OCI-LY1 (cell line): Measurements from ENCODE around the gene HSP90AA1.

Source experiments
- H2AFZ ChIP-seq: fragments of 200-600 bp; sonication (generic), shearing (Covaris generic); 2 replicates; pipeline ENCODE4 v1.6.0; 2014; ENCODE audit warnings: antibody characterized with exemption, mild to moderate bottlenecking, low read length
- H3F3A ChIP-seq: fragments of 200-600 bp; sonication (generic), shearing (Covaris generic); 2 replicates; pipeline ENCODE4 v1.6.0; 2014; ENCODE audit warnings: mild to moderate bottlenecking, antibody characterized with exemption, low read length, moderate library complexity; ENCODE audit not compliant: insufficient read depth
- H3K27ac ChIP-seq: fragments of 200-600 bp; sonication (generic); 2 replicates; pipeline ENCODE4 v1.5.1; 2014; ENCODE audit warnings: low read length, mixed run types, mild to moderate bottlenecking, low read depth; ENCODE audit not compliant: poor library complexity, severe bottlenecking
- H3K27me3 ChIP-seq: fragments of 200-600 bp; sonication (generic); 2 replicates; pipeline ENCODE4 v1.6.0; 2014; ENCODE audit warnings: antibody characterized with exemption, mild to moderate bottlenecking, low read length, moderate library complexity; ENCODE audit not compliant: insufficient read depth
- H3K36me3 ChIP-seq: fragments of 200-600 bp; sonication (generic); 2 replicates; pipeline ENCODE4 v1.6.1; 2014; ENCODE audit warnings: mild to moderate bottlenecking, antibody characterized with exemption, low read length, moderate library complexity, mixed read lengths; ENCODE audit not compliant: insufficient read depth
- H3K4me1 ChIP-seq: fragments of 200-600 bp; sonication (generic); 2 replicates; pipeline ENCODE4 v1.5.1; 2014; ENCODE audit warnings: mild to moderate bottlenecking, low read length, moderate library complexity; ENCODE audit not compliant: insufficient read depth, severe bottlenecking
- H3K4me2 ChIP-seq: fragments of 200-600 bp; sonication (generic), shearing (Covaris generic); 2 replicates; pipeline ENCODE4 v1.6.1; 2014; ENCODE audit warnings: low read length
- H3K4me3 ChIP-seq: fragments of 200-600 bp; sonication (generic); 2 replicates; pipeline ENCODE4 v1.5.1; 2014; ENCODE audit warnings: low read length, low read depth, mild to moderate bottlenecking, mixed read lengths; ENCODE audit not compliant: poor library complexity, severe bottlenecking
- H3K79me2 ChIP-seq: fragments of 200-600 bp; shearing (Covaris generic); 2 replicates; pipeline ENCODE4 v1.6.1; 2016; ENCODE audit warnings: mixed run types, low read length, mixed read lengths; ENCODE audit not compliant: insufficient read depth
- H3K9ac ChIP-seq: fragments of 200-600 bp; sonication (generic), shearing (Covaris generic); 2 replicates; pipeline ENCODE4 v1.6.1; 2014; ENCODE audit warnings: mild to moderate bottlenecking, low read length, mixed read lengths
- H3K9me2 ChIP-seq: fragments of 200-600 bp; sonication (generic), shearing (Covaris generic); 2 replicates; pipeline ENCODE4 v1.6.1; 2014; ENCODE audit warnings: low read depth, mild to moderate bottlenecking, low read length, mixed read lengths
- H3K9me3 ChIP-seq: fragments of 200-600 bp; shearing (Covaris generic); 2 replicates; pipeline ENCODE4 v1.6.1; 2014; ENCODE audit warnings: low read length, mixed read lengths
- H4K20me1 ChIP-seq: fragments of 200-600 bp; sonication (generic), shearing (Covaris generic); 2 replicates; pipeline ENCODE4 v1.6.0; 2016; ENCODE audit warnings: mild to moderate bottlenecking, low read length; ENCODE audit not compliant: insufficient read depth
- CTCF ChIP-seq: fragments of 200-600 bp; sonication (generic), shearing (Covaris generic); IDR thresholded peaks from 2 replicates; pipeline ENCODE4 v1.5.1; 2017; ENCODE audit warnings: mild to moderate bottlenecking, antibody characterized with exemption, low read length, moderate library complexity, mixed read lengths
- EZH2 ChIP-seq: fragments of 200-600 bp; sonication (generic), shearing (Covaris generic); IDR thresholded peaks from 2 replicates; pipeline ENCODE4 v1.8.0; 2017; ENCODE audit warnings: borderline replicate concordance, mixed run types, mild to moderate bottlenecking, antibody characterized with exemption, low read length, moderate library complexity, mixed read lengths

Gene HSP90AA1

GRCh38 chr14:102033241-102033640 lies 53.6 kb downstream of the HSP90AA1 start:
- no peaks in the 10 kb centered on the region for H4K20me1 ChIP-seq
- no peak for TF ChIP-seq CTCF
- no peak for TF ChIP-seq EZH2
- no peak overlapping the region for H2AFZ ChIP-seq
- H3F3A ChIP-seq, result no peaks in the 10 kb centered on the region
- H3K9me2 ChIP-seq, result no peaks in the 10 kb centered on the region
- peaks cover 83% of the 10 kb centered on the region for H3K36me3 ChIP-seq
- no peak overlapping the region for H3K9ac ChIP-seq
- H3K4me3 ChIP-seq, result no peak overlapping the region
- H3K27me3 ChIP-seq, result no peaks in the 10 kb centered on the region
- no peaks in the 10 kb centered on the region for H3K79me2 ChIP-seq
- no peaks in the 10 kb centered on the region for H3K9me3 ChIP-seq
- no peak overlapping the region for H3K27ac ChIP-seq
- H3K4me2 ChIP-seq, result no peak overlapping the region
- no peaks in the 10 kb centered on the region for H3K4me1 ChIP-seq
